H1 (cell line): ENCODE data around the gene ASCL2. TPM values are rescaled to one million over a fixed set of nuclear protein-coding genes. Genes with fewer than 3 reads are reported as not detected.

Experiments used
- ASH2L ChIP-seq: fragments of 200-600, 300-600 bp; sonication (generic); IDR thresholded peaks from one replicate; pipeline ENCODE4 v1.7.1; 2017; ENCODE audit warnings: low read length
- CBX5 ChIP-seq: fragments of 300-800, 300-1000 bp; sonication (generic); IDR thresholded peaks from 2 replicates; pipeline ENCODE4 v1.7.1; 2016; ENCODE audit warnings: antibody characterized with exemption, low read length, low read depth
- CHD7 ChIP-seq: fragments of 300-600 bp; sonication (generic); IDR thresholded peaks from 2 replicates; pipeline ENCODE4 v1.7.1; 2012; ENCODE audit warnings: low read length, moderate library complexity, mild to moderate bottlenecking, inconsistent platforms; ENCODE audit not compliant: insufficient replicate concordance
- CREB1 ChIP-seq: IDR thresholded peaks from 2 replicates; pipeline ENCODE4 v1.6.1; 2012; ENCODE audit warnings: inconsistent platforms
- JUN ChIP-seq: IDR thresholded peaks from 2 replicates; pipeline ENCODE4 v1.6.1; 2011; ENCODE audit warnings: low read depth, mild to moderate bottlenecking, improper control_type of control experiment, low read length
- MAFK ChIP-seq: IDR thresholded peaks from 2 replicates; pipeline ENCODE4 v1.6.1; 2012; ENCODE audit warnings: low read depth, mild to moderate bottlenecking, improper control_type of control experiment, low read length
- POU5F1 ChIP-seq: IDR thresholded peaks from 2 replicates; pipeline ENCODE4 v1.6.1; 2011; ENCODE audit warnings: low read depth, mild to moderate bottlenecking, low read length, moderate library complexity
- ZNF274 ChIP-seq: IDR thresholded peaks from 2 replicates; pipeline ENCODE4 v1.7.0; 2012; ENCODE audit warnings: low read length, borderline replicate concordance; ENCODE audit errors: extremely low read depth
- polyA plus RNA-seq, 7 experiments: library from polyadenylated mRNA; depleted of rRNA in 3 of 7; stranded (reverse) in 5 of 7; unstranded in 2 of 7; fragments of >200 nt in 5 of 7; fragments of 200-250 nt in 2 of 7; gene quantifications; 1 replicate in 5 of 7; 2 replicates in 1 of 7; 4 replicates in 1 of 7; pipeline versions ENCODE4 v1.2.1 to v1.2.3, GENCODE V29; 2011 to 2013; ENCODE audit warnings: missing spikeins in 2 of 7, mixed read lengths in 2 of 7
- total RNA-seq: library from RNA; stranded (reverse); fragmentation: NEBNext Ultra II Directional; extraction: Animal tissue kit (Norgen Biotek cat#: 25700); gene quantifications from 2 replicates; pipeline ENCODE4 v1.2.1, GENCODE V29; 2021

ASCL2 gene
- total and polyA plus RNA-seq, 2 of the 8 experiments (the other 6 are each of a cell fraction or from before 2014, with no cell fraction given) = 0.51 to 0.56 TPM

- TF ChIP-seq CHD7 (no peak), ASH2L (no peak), ZNF274 (no peak), MAFK (no peak), POU5F1 (no peak), CREB1 (no peak), CBX5 (no peak), JUN (no peak)
These were observed 8.8 kb downstream of the ASCL2 start (continued) for GRCh38 chr11:2261436-2262230.
